Measurements from ENCODE around the gene C5orf63.
"Not testable (repeated sequence)": the region's sequence is repeated elsewhere in the genome, so short reads cannot be mapped to it uniquely, and the experiment has no call there.

The C5orf63 gene

GRCh38 chr5:127030259-127031146, 42.8 kb downstream of the C5orf63 start, which contains the start of gene MARCHF3:
MARCHF3 (minus strand) TSS chr5:127030558; CDS start chr5:126918171, 112,387 bp downstream.
- no peak for FAIRE-seq

GRCh38 chr5:127029581-127030258, 43.6 kb downstream of the C5orf63 start:
- FAIRE-seq, result no peak

GRCh38 chr5:127028822-127029457, 44.4 kb downstream of the C5orf63 start:
- no peak for FAIRE-seq

GRCh38 chr5:127027539-127027938, 45.8 kb downstream of the C5orf63 start:
- no peak for FAIRE-seq

GRCh38 chr5:127026166-127026565, 47.1 kb downstream of the C5orf63 start:
- FAIRE-seq, result no peak

GRCh38 chr5:127025467-127025866, 47.8 kb downstream of the C5orf63 start:
- no peak for FAIRE-seq

- no peak for FAIRE-seq
These were observed 48.5 kb downstream of the C5orf63 start for GRCh38 chr5:127024821-127025220.

GRCh38 chr5:127023552-127024191, 49.6 kb downstream of the C5orf63 start:
- FAIRE-seq, result not testable (repeated sequence)

GRCh38 chr5:127022846-127023245, 50.5 kb downstream of the C5orf63 start:
- no peak for FAIRE-seq

- FAIRE-seq, result no peak
These were observed 53.4 kb downstream of the C5orf63 start for GRCh38 chr5:127019928-127020327.

- not testable (repeated sequence) for FAIRE-seq
These were observed 56.6 kb downstream of the C5orf63 start for GRCh38 chr5:127016722-127017121.

- FAIRE-seq, result no peak
These were observed 57.6 kb downstream of the C5orf63 start for GRCh38 chr5:127015716-127016115.

- FAIRE-seq, result no peak
These were observed 58.7 kb downstream of the C5orf63 start for GRCh38 chr5:127014573-127014972.

GRCh38 chr5:127013407-127013806, 59.9 kb downstream of the C5orf63 start:
- no peak for FAIRE-seq

- FAIRE-seq, result no peak
These were observed 60.4 kb downstream of the C5orf63 start for GRCh38 chr5:127012916-127013315.

- no peak for FAIRE-seq
These were observed 61.2 kb downstream of the C5orf63 start for GRCh38 chr5:127011961-127012644.

- no peak for FAIRE-seq
These were observed 62.1 kb downstream of the C5orf63 start for GRCh38 chr5:127011153-127011552.

GRCh38 chr5:127010362-127010761, 62.9 kb downstream of the C5orf63 start:
- no peak for FAIRE-seq

- FAIRE-seq, result no peak
These were observed 63.5 kb downstream of the C5orf63 start for GRCh38 chr5:127009784-127010183.

- no peak for FAIRE-seq
These were observed 64.9 kb downstream of the C5orf63 start for GRCh38 chr5:127008300-127008975.

- FAIRE-seq, result no peak
These were observed 65.8 kb downstream of the C5orf63 start for GRCh38 chr5:127007522-127007921.

- no peak for FAIRE-seq
These were observed 66.6 kb downstream of the C5orf63 start for GRCh38 chr5:127006744-127007143.

Measured in G401.6 (cell line).